ENCODE results near the gene WFIKKN2. TPM values are rescaled to one million over a fixed set of nuclear protein-coding genes. Genes with fewer than 3 reads are reported as not detected.

Gene WFIKKN2
- total RNA-seq, 1 donor from 2014 or later, result not detected

GRCh38 chr17:50822550-50822949 is 12.8 kb upstream of the WFIKKN2 start:
- no peak overlapping the region for H3K27ac ChIP-seq

GRCh38 chr17:50824429-50824828 is 11.0 kb upstream of the WFIKKN2 start:
- no peaks in the 10 kb centered on the region for H3K36me3 ChIP-seq
- H3K79me2 ChIP-seq (ENCODE audit: low read depth), result no peaks in the 10 kb centered on the region
- no peaks in the 10 kb centered on the region for H3K9me3 ChIP-seq (ENCODE audit: low read depth)
- peaks cover 10% of the 10 kb centered on the region for H3F3A ChIP-seq (ENCODE audit: low read depth)
- Mint-ChIP-seq H3K9me3 (peaks cover 3% of the 10 kb centered on the region), H3K4me3 (no peak overlapping the region), H3K27me3 (ENCODE audit: insufficient read depth, low read depth) (peaks cover 10% of the 10 kb centered on the region), H3K4me1 (peaks cover 6% of the 10 kb centered on the region), H3K36me3 (no peaks in the 10 kb centered on the region), H3K27ac (no peak overlapping the region)
- DNase-seq (ENCODE audit: low spot score), result no peak
- no peaks in the 10 kb centered on the region for H3K27me3 ChIP-seq
- peaks cover 4% of the 10 kb centered on the region for H3K4me1 ChIP-seq
- TF ChIP-seq EZH2 (IDR thresholded peaks at IDR 0.05) (no peak), EZH2phosphoT487 (IDR thresholded peaks at IDR 0.05) (no peak), CTCF (IDR thresholded peaks at IDR 0.05) (no peak)
- H4K20me1 ChIP-seq (ENCODE audit: low read depth), result no peaks in the 10 kb centered on the region
- H3K4me2 ChIP-seq, result no peak overlapping the region
- no peak overlapping the region for H3K4me3 ChIP-seq
- no peak overlapping the region for H3K27ac ChIP-seq
- no peak overlapping the region for H2AFZ ChIP-seq (replicated peaks)
- no peak overlapping the region for H3K9ac ChIP-seq

More at GRCh38 chr17:50822550-50822949, 12.8 kb upstream of the WFIKKN2 start:
- H3K36me3 Mint-ChIP-seq, result no peaks in the 10 kb centered on the region
- H3K9me3 ChIP-seq (ENCODE audit: low read depth), result no peaks in the 10 kb centered on the region
- H3K27me3 ChIP-seq, result no peaks in the 10 kb centered on the region
- no peak overlapping the region for H3K4me2 ChIP-seq
- no peaks in the 10 kb centered on the region for H3F3A ChIP-seq (ENCODE audit: low read depth)
- H3K4me1 Mint-ChIP-seq, result peaks cover 5% of the 10 kb centered on the region
- H3K79me2 ChIP-seq (ENCODE audit: low read depth), result no peaks in the 10 kb centered on the region
- H3K9me3 Mint-ChIP-seq, result peaks cover 3% of the 10 kb centered on the region
- H3K27ac Mint-ChIP-seq, result no peak overlapping the region
- no peaks in the 10 kb centered on the region for H3K36me3 ChIP-seq
- H3K4me3 Mint-ChIP-seq, result no peak overlapping the region
- peaks cover 9% of the 10 kb centered on the region for H3K27me3 Mint-ChIP-seq (ENCODE audit: insufficient read depth, low read depth)
- TF ChIP-seq CTCF (IDR thresholded peaks at IDR 0.05), result no peak
- TF ChIP-seq EZH2 (IDR thresholded peaks at IDR 0.05), result no peak
- TF ChIP-seq EZH2phosphoT487 (IDR thresholded peaks at IDR 0.05), result no peak
- no peak overlapping the region for H3K4me3 ChIP-seq
- no peak overlapping the region for H2AFZ ChIP-seq (replicated peaks)
- no peak for DNase-seq (ENCODE audit: low spot score)
- H3K4me1 ChIP-seq, result no peaks in the 10 kb centered on the region
- H4K20me1 ChIP-seq (ENCODE audit: low read depth), result no peaks in the 10 kb centered on the region
- H3K9ac ChIP-seq, result no peak overlapping the region

DNA sequence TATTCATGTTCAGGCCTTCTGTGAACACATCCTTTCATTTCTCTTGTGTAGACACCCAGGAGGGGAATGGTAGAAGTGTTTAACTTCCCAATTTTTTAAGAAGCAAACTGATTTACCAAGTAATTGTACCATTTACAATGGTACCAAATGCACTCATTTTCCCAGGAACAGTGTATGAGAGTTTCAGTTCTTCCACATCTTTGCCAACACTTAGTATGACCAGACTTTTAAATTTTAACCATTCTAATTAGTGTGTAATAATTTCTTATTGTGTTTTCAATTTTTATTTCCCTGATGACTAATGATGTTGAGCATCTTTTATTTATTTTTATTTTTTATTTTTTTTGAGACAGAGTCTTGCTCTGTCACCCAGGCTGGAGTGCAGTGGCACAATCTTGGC is 10.2 kb upstream of the WFIKKN2 start:
- H3K4me1 ChIP-seq, result peaks cover 6% of the 10 kb centered on the region
- no peak overlapping the region for H3K4me2 ChIP-seq
- no peak overlapping the region for H3K9ac ChIP-seq
- peaks cover 10% of the 10 kb centered on the region for H3K4me1 Mint-ChIP-seq
- H3K9me3 Mint-ChIP-seq, result peaks cover 3% of the 10 kb centered on the region
- H3F3A ChIP-seq (ENCODE audit: low read depth), result peaks cover 13% of the 10 kb centered on the region
- TF ChIP-seq CTCF (IDR thresholded peaks at IDR 0.05) (no peak), EZH2 (IDR thresholded peaks at IDR 0.05) (no peak), EZH2phosphoT487 (IDR thresholded peaks at IDR 0.05) (no peak)
- H3K36me3 Mint-ChIP-seq, result no peaks in the 10 kb centered on the region
- no peak overlapping the region for H3K4me3 ChIP-seq
- H3K9me3 ChIP-seq (ENCODE audit: low read depth), result no peaks in the 10 kb centered on the region
- H3K4me3 Mint-ChIP-seq, result no peak overlapping the region
- no peak for DNase-seq (ENCODE audit: low spot score)
- no peaks in the 10 kb centered on the region for H3K79me2 ChIP-seq (ENCODE audit: low read depth)
- no peaks in the 10 kb centered on the region for H3K36me3 ChIP-seq
- H3K27ac ChIP-seq, result no peak overlapping the region
- H3K27ac Mint-ChIP-seq, result no peak overlapping the region
- H3K27me3 Mint-ChIP-seq (ENCODE audit: insufficient read depth, low read depth), result peaks cover 10% of the 10 kb centered on the region
- no peaks in the 10 kb centered on the region for H3K27me3 ChIP-seq
- no peak overlapping the region for H2AFZ ChIP-seq (replicated peaks)
- H4K20me1 ChIP-seq (ENCODE audit: low read depth), result no peaks in the 10 kb centered on the region

Data from neural progenitor cell (in vitro differentiated cells).